ENCODE data around the gene SYNCRIP. TPM values are rescaled to one million over a fixed set of nuclear protein-coding genes. Genes with fewer than 3 reads are reported as not detected.

Gene SYNCRIP
- total RNA-seq, 2 donors from 2014 or later, result 32.6 to 39.0 TPM

DNA sequence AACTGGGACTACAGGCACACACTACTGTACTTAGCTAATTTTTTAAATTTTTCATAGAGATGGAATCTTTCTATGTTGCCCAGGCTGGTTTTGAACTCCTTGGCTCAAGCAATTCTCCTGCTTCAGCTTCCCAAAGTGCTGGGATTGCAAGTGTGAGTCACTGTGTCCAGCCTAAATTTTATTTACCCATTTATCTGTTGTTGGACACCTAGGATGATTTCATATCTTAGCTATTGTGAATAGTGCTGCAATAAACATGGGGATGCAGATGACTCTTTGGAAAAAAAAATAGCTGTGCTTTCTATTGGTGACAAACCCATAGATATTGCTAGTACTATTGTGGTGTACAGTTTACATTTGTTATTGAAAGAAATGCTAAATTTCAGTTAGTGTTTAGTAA is 19.6 kb upstream of the SYNCRIP start:
- TF ChIP-seq, protein P1, sequence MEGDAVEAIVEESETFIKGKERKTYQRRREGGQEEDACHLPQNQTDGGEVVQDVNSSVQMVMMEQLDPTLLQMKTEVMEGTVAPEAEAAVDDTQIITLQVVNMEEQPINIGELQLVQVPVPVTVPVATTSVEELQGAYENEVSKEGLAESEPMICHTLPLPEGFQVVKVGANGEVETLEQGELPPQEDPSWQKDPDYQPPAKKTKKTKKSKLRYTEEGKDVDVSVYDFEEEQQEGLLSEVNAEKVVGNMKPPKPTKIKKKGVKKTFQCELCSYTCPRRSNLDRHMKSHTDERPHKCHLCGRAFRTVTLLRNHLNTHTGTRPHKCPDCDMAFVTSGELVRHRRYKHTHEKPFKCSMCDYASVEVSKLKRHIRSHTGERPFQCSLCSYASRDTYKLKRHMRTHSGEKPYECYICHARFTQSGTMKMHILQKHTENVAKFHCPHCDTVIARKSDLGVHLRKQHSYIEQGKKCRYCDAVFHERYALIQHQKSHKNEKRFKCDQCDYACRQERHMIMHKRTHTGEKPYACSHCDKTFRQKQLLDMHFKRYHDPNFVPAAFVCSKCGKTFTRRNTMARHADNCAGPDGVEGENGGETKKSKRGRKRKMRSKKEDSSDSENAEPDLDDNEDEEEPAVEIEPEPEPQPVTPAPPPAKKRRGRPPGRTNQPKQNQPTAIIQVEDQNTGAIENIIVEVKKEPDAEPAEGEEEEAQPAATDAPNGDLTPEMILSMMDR (IDR thresholded peaks at IDR 0.05), result no peak
- H3K36me3 ChIP-seq, result peaks cover 3% of the 10 kb centered on the region

DNA sequence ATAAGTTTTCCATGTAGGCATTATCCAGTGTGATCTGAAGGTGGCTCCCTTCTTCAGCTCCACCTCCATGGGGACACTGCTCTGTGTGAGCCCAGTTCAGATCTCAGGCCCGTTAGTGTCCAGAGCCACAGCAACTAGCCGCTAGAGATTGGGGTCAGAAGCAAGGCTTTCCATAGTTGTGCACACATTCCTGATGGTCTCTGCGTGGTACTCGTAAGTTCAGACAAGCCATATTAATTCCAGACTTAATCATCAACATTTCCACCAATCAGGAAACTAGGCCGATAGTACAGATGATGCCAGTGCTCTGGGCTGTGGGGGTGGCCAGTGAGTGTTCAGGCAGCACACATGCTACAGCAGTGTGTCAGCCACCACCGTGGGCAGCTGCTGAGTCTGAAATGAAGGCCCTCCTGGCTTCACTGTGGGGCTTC is 17.5 kb upstream of the SYNCRIP start:
- H3K4me1 ChIP-seq, result no peaks in the 10 kb centered on the region
- TF ChIP-seq, protein P1 (IDR thresholded peaks at IDR 0.05), result no peak
- H3K27me3 ChIP-seq, result no peaks in the 10 kb centered on the region
- no peak overlapping the region for H3K4me3 ChIP-seq
- H3K27ac ChIP-seq, result no peak overlapping the region
- peaks cover under 1% of the 10 kb centered on the region for H3K36me3 ChIP-seq
- no peak for DNase-seq (ENCODE audit: low spot score)
- peaks cover 0 to 2% of the 10 kb centered on the region in 2 donors for H3K9me3 ChIP-seq

More for the DNA sequence above, 19.6 kb upstream of the SYNCRIP start:
- peaks cover 0 to 2% of the 10 kb centered on the region in 2 donors for H3K9me3 ChIP-seq
- no peaks in the 10 kb centered on the region for H3K4me1 ChIP-seq
- no peaks in the 10 kb centered on the region for H3K27me3 ChIP-seq
- DNase-seq (ENCODE audit: low spot score), result no peak
- no peak overlapping the region for H3K27ac ChIP-seq
- no peak overlapping the region for H3K4me3 ChIP-seq

DNA sequence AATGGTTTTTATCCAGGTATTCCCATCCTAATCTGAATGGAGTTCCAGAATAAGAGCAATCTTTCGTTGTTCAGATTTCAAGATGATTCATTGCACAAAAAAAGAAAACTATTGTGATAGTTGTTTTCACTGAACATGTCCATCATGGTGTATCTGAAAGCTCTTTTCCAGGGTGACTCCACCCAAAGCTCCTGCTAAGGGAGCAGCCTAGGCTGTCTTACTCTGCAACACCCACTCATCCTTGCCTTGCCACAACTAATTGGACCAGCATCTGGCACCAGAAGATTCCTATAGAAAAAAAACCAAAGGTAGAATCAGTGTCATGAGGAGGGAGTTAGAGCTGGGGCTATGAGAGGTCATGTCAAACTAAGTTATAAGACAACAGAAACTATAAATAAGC is 7.9 kb upstream of the SYNCRIP start:
- no peaks in the 10 kb centered on the region for H3K36me3 ChIP-seq
- no peaks in the 10 kb centered on the region for H3K27me3 ChIP-seq
- H3K4me1 ChIP-seq, result no peaks in the 10 kb centered on the region
- no peak overlapping the region for H3K27ac ChIP-seq
- TF ChIP-seq, protein P1 (IDR thresholded peaks at IDR 0.05), result no peak
- H3K4me3 ChIP-seq, result no peak overlapping the region
- no peak for DNase-seq (ENCODE audit: low spot score)
- H3K9me3 ChIP-seq, result no peaks in the 10 kb centered on the region

DNA sequence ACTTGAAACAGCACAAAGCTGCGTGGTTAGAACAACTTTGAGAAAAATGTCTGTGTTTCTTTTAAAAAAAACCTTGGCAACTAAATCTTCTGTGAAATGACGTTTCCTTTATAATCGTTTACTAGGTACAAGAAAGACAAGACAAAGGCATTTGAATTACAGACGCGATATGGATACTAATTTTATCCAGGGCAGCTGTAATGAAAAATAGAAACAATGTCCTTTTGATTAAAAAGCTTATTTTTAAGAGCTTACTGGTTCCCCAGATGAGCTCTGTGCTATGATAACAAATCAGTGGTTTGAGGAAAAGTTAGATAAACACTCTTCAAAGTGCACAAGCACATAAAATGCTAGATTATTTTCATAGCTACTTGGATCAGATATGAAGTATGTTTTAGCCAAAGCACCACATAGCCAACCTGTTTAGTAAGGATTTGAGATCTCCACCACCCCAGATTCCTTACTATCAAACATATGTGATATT is 1.6 kb upstream of the SYNCRIP start:
- TF ChIP-seq, protein P1 (IDR thresholded peaks at IDR 0.05), result no peak
- Histone ChIP-seq H3K4me3 (peak overlapping the region; percentile 90 to 96), H3K27me3 (no peaks in the 10 kb centered on the region), H3K4me1 (peaks cover 0 to 32% of the 10 kb centered on the region in 2 donors), H3K9me3 (no peaks in the 10 kb centered on the region), H3K27ac (peak overlapping the region; percentile 99), H3K36me3 (peaks cover 15% of the 10 kb centered on the region)
- no peak for DNase-seq (ENCODE audit: low spot score)

DNA sequence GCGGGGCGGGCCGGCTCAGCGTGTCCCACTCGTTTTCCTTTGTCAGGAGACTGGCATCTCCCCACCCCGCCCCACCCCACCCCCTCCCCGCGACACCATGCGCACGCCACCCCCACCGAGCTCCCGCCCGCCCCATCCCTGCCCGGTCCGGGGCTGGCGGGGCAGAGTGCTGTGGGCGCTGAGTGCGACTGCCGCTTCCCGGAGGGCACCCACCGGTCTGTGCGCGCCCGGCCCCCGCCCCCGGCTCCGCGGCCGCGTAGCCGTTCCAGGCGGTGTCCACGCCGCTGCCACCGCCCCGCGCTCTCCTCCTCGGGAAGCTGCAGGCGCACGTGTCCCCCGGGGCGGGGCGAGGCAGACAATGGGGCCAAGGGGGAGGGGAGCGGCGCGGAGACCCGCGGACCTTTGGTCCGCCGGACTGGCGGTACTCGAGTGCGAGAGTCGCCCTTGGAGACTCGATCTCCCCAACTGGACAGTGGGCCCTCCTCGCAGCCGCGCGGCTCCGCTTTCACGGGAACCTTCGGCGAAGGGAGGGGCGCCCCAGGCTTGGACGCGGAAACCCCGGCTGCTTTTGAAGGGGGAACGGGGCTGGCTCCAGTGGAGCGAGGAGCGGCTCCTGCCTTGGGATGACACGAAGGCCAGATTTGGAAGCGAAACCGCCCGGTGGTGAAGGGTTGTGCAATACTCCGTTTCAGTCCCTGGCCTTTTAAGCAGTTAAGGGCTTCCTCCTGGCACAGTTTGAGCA is 1.0 kb upstream of the SYNCRIP start:
- Histone ChIP-seq H3K27me3 (no peaks in the 10 kb centered on the region), H3K9me3 (no peaks in the 10 kb centered on the region), H3K4me3 (peak overlapping the region; percentile 90 to 96), H3K36me3 (peaks cover 20% of the 10 kb centered on the region), H3K27ac (peak overlapping the region; percentile 99), H3K4me1 (peaks cover 0 to 38% of the 10 kb centered on the region in 2 donors)
- peak; percentile 94 for DNase-seq (ENCODE audit: low spot score)
- TF ChIP-seq, protein P1 (IDR thresholded peaks at IDR 0.05), result no peak

All from right atrium auricular region (tissue), 2 donors.